ENCODE measurements around the gene ZNF579.

- no peak for TF ChIP-seq CTCF (IDR thresholded peaks at IDR 0.05)
- no peak for TF ChIP-seq EZH2 (IDR thresholded peaks at IDR 0.05)
- no peak for TF ChIP-seq EZH2phosphoT487 (IDR thresholded peaks at IDR 0.05)
Measured at GRCh38 chr19:55546011-55546410, 34.6 kb downstream of the ZNF579 start.

Measured in neural progenitor cell (in vitro differentiated cells).